Ishikawa (cell line): ENCODE results near the gene PDSS2.

Experiments used
- CREB1 ChIP-seq: IDR thresholded peaks from 2 replicates; pipeline ENCODE4 v1.6.1; 2012; ENCODE audit warnings: low read depth
- EP300 ChIP-seq: IDR thresholded peaks from 2 replicates; pipeline ENCODE4 v1.6.1; 2012; ENCODE audit warnings: borderline replicate concordance
- NFIC ChIP-seq: IDR thresholded peaks from 2 replicates; pipeline ENCODE4 v1.6.1; 2012
- REST ChIP-seq: IDR thresholded peaks from 2 replicates; pipeline ENCODE4 v1.6.1; 2012; ENCODE audit warnings: low read depth, mild to moderate bottlenecking
- TCF12 ChIP-seq: IDR thresholded peaks from 2 replicates; pipeline ENCODE4 v1.6.1; 2012; ENCODE audit warnings: low read depth
- TEAD4 ChIP-seq: IDR thresholded peaks from 2 replicates; pipeline ENCODE4 v1.6.1; 2012
- USF1 ChIP-seq: IDR thresholded peaks from 2 replicates; pipeline ENCODE4 v1.6.1; 2012

DNA sequence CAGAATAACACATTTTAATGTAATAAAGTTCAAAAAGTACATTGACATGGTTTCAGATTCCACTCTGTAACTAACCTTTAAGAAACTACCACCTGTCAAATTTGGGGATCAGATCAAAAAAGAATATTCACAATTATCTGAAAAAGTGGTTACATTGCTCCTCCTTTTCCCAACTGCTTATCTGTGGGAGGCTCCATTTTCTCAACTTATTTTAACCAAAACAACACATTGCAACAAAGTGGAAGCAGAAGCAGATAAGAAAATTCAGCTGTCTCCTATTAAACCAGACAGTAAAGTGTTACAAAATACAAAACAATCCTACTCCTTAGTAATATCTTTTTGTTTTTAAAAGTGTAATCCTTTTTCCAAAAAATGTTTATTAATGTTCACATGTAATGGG is 61.4 kb downstream of the PDSS2 start:
- TF ChIP-seq CREB1 (no peak), EP300 (no peak), TEAD4 (no peak), TCF12 (no peak), NFIC (no peak), USF1 (no peak), REST (no peak)
